H1 (cell line): ENCODE data around the gene TTC3. TPM values are rescaled to one million over a fixed set of nuclear protein-coding genes. Genes with fewer than 3 reads are reported as not detected.

ENCODE experiments used
- BACH1 ChIP-seq: IDR thresholded peaks from 2 replicates; pipeline ENCODE4 v1.6.1; 2012; ENCODE audit warnings: low read length, improper control_type of control experiment
- BCL11A ChIP-seq, 2 experiments: IDR thresholded peaks; one replicate each; pipeline ENCODE4 v1.6.1; 2011; ENCODE audit warnings: low read depth in 2 of 2, low read length in 2 of 2, mild to moderate bottlenecking in 2 of 2
- CBX5 ChIP-seq: fragments of 300-800, 300-1000 bp; sonication (generic); IDR thresholded peaks from 2 replicates; pipeline ENCODE4 v1.7.1; 2016; ENCODE audit warnings: antibody characterized with exemption, low read length, low read depth
- CREB1 ChIP-seq: IDR thresholded peaks from 2 replicates; pipeline ENCODE4 v1.6.1; 2012; ENCODE audit warnings: inconsistent platforms
- EGR1 ChIP-seq: IDR thresholded peaks from 2 replicates; pipeline ENCODE4 v1.6.1; 2011; ENCODE audit warnings: low read depth, low read length, borderline replicate concordance
- FOSL1 ChIP-seq: IDR thresholded peaks from 2 replicates; pipeline ENCODE4 v1.6.1; 2011; ENCODE audit warnings: mild to moderate bottlenecking, low read depth, low read length, moderate library complexity; ENCODE audit not compliant: insufficient read depth
- GTF2F1 ChIP-seq: IDR thresholded peaks from 2 replicates; pipeline ENCODE4 v1.6.1; 2012; ENCODE audit warnings: low read depth, low read length, improper control_type of control experiment, borderline replicate concordance
- JUN ChIP-seq: IDR thresholded peaks from 2 replicates; pipeline ENCODE4 v1.6.1; 2011; ENCODE audit warnings: low read depth, mild to moderate bottlenecking, improper control_type of control experiment, low read length
- JUND ChIP-seq: IDR thresholded peaks from 2 replicates; pipeline ENCODE4 v1.6.1; 2011; ENCODE audit warnings: mild to moderate bottlenecking, improper control_type of control experiment, low read length
- NRF1 ChIP-seq: IDR thresholded peaks from 2 replicates; pipeline ENCODE4 v1.6.1; 2011; ENCODE audit warnings: mild to moderate bottlenecking, low read depth, low read length, improper control_type of control experiment
- PHF8 ChIP-seq: fragments of 200-600 bp; sonication (generic); conservative IDR thresholded peaks from 2 replicates; pipeline ENCODE4 v1.7.1; 2012; ENCODE audit warnings: low read depth, mild to moderate bottlenecking, inconsistent platforms, low read length, moderate library complexity
- POLR2A ChIP-seq, 2 experiments: IDR thresholded peaks; 1 replicate in 1 of 2; 2 replicates in 1 of 2; pipeline ENCODE4 v1.6.1; 2011; ENCODE audit warnings: low read depth in 2 of 2, low read length in 2 of 2, mild to moderate bottlenecking in 2 of 2; ENCODE audit errors: control extremely low read depth in 1 of 2
- RBBP5 ChIP-seq: IDR thresholded peaks from 2 replicates; pipeline ENCODE4 v1.7.1; 2012; ENCODE audit warnings: low read depth, mild to moderate bottlenecking, inconsistent platforms, low read length, moderate library complexity, borderline replicate concordance
- SAP30 ChIP-seq: fragments of 300-600 bp; sonication (generic); IDR thresholded peaks from 2 replicates; pipeline ENCODE4 v1.7.1; 2012; ENCODE audit warnings: low read length, moderate library complexity, mild to moderate bottlenecking, inconsistent platforms; ENCODE audit not compliant: insufficient read depth, insufficient replicate concordance
- SP1 ChIP-seq: IDR thresholded peaks from 2 replicates; pipeline ENCODE4 v1.6.1; 2011; ENCODE audit warnings: low read depth, low read length
- SRF ChIP-seq: IDR thresholded peaks from 2 replicates; pipeline ENCODE4 v1.6.1; 2011; ENCODE audit warnings: mild to moderate bottlenecking, low read depth, low read length, moderate library complexity
- SUZ12 ChIP-seq: fragments of 200-600 bp; sonication (generic); IDR thresholded peaks from 2 replicates; pipeline ENCODE4 v1.6.1; 2012; ENCODE audit warnings: mild to moderate bottlenecking, inconsistent platforms, low read length, moderate library complexity, mixed read lengths
- TAF1 ChIP-seq: IDR thresholded peaks from 2 replicates; pipeline ENCODE4 v1.6.1; 2011; ENCODE audit warnings: mild to moderate bottlenecking, low read depth, low read length
- TEAD4 ChIP-seq: IDR thresholded peaks from 2 replicates; pipeline ENCODE4 v1.6.1; 2012; ENCODE audit warnings: low read depth, low read length, inconsistent platforms, mixed read lengths
- polyA plus RNA-seq, 7 experiments: library from polyadenylated mRNA; depleted of rRNA in 3 of 7; stranded (reverse) in 5 of 7; unstranded in 2 of 7; fragments of >200 nt in 5 of 7; fragments of 200-250 nt in 2 of 7; gene quantifications; 1 replicate in 5 of 7; 2 replicates in 1 of 7; 4 replicates in 1 of 7; pipeline versions ENCODE4 v1.2.1 to v1.2.3, GENCODE V29; 2011 to 2013; ENCODE audit warnings: missing spikeins in 2 of 7, mixed read lengths in 2 of 7
- total RNA-seq: library from RNA; stranded (reverse); fragmentation: NEBNext Ultra II Directional; extraction: Animal tissue kit (Norgen Biotek cat#: 25700); gene quantifications from 2 replicates; pipeline ENCODE4 v1.2.1, GENCODE V29; 2021

The TTC3 gene
- total and polyA plus RNA-seq, 2 of the 8 experiments (the other 6 are each of a cell fraction or from before 2014, with no cell fraction given), result 11.0 to 36.2 TPM

DNA sequence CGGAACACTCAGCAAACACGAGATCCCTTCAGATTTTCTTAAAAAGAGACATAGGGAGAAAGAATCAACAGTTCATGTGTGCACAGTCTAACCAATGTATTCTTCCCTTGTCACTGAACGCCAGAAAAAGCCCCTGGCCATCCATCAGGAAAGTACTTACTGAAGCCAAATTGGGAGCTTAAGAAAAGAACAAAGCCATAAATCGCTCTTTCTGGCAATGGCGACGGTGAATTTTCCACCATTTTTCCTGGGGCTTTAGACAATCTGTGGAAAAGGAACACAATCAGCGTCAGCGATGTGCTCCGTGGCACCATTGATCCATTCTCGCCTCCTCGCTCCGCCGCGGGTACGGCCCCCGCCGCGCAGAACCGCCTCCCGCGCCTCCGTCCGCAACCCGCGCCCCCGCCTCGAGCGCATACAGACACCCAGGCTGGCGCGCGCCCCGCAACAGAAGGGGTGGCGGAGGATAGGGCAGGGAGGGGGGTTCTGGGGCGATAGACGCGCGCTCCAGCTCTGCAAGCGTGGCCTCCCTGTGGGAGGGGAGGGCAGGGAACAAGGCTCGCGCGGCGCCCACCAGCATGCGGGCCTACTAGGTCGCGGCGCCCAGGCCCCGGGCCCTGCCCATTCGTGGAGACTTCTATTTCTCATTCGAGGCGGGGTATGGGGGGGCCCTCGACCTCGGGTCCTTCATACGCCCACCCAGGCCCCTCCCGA is 623 bp upstream of the TTC3 start (continued):
- TF ChIP-seq PHF8 (peak; percentile 67), TAF1 (peak; percentile 58), FOSL1 (no peak), BCL11A (IDR thresholded peaks at IDR 0.05; ENCODE audit: low read depth in 2 of 2, low read length in 2 of 2) (no peak), SUZ12 (no peak), CREB1 (0 out of 2 replicates have a peak, but pooled peaks have one; percentile 11), SRF (no peak), GTF2F1 (no peak), POLR2A (IDR thresholded peaks at IDR 0.05; ENCODE audit: control extremely low read depth in 1 of 2, low read depth in 2 of 2, low read length in 2 of 2) (peak in 1 of 2 experiments; percentile 78; a peak in 2 of 3 replicates), EGR1 (no peak), JUN (no peak), NRF1 (no peak), SAP30 (no peak), JUND (no peak), BACH1 (no peak), CBX5 (no peak), RBBP5 (peak; percentile 9; the same call in 1 of the 2 replicates), SP1 (no peak), TEAD4 (no peak)
